ENCODE data around the gene CLEC3A.

- TF ChIP-seq CTCF (conservative IDR thresholded peaks at IDR 0.05; ENCODE audit: low read length), result no peak
- no peak for TF ChIP-seq EZH2phosphoT487 (IDR thresholded peaks at IDR 0.05; ENCODE audit: borderline replicate concordance)
Observed at GRCh38 chr16:78035012-78035411, 12.7 kb downstream of the CLEC3A start.

All from Loucy (cell line).